ENCODE measurements around the gene ARHGEF10L.

The ARHGEF10L gene

DNA sequence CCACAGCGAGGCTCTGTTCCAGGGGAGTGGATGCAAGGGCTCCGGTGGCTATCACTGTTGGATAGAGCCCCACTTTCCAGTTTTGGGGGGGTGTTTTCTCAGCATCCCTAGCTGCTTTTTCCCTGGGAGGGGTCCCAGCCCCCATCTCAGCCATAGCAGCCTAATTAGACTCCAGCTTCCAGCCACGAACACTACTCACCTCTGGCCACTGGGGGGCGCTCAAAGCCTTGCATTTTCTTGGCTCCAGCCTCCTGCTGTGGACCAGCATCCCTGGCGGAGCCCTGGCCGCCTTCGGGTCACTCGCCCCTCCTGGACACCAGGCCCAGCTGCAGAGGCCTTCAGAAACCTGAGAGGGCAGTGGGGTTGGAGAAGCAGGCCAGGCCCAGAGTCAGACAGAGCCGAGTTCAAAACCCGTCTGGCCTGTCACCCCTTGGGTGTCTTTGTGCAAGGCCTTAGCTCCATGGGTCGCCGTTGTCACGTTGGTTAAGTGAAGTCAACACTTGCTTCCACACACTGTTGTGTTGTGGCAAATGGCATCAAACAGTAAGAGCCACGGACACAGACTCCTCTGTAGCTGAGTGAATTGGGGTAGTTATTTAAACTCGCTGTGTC lies 122.2 kb downstream of the ARHGEF10L start:
- TF ChIP-seq, protein P1, sequence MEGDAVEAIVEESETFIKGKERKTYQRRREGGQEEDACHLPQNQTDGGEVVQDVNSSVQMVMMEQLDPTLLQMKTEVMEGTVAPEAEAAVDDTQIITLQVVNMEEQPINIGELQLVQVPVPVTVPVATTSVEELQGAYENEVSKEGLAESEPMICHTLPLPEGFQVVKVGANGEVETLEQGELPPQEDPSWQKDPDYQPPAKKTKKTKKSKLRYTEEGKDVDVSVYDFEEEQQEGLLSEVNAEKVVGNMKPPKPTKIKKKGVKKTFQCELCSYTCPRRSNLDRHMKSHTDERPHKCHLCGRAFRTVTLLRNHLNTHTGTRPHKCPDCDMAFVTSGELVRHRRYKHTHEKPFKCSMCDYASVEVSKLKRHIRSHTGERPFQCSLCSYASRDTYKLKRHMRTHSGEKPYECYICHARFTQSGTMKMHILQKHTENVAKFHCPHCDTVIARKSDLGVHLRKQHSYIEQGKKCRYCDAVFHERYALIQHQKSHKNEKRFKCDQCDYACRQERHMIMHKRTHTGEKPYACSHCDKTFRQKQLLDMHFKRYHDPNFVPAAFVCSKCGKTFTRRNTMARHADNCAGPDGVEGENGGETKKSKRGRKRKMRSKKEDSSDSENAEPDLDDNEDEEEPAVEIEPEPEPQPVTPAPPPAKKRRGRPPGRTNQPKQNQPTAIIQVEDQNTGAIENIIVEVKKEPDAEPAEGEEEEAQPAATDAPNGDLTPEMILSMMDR (IDR thresholded peaks at IDR 0.05; ENCODE audit: insufficient read depth, low read length, poor library complexity, severe bottlenecking), result peak; percentile 85
- no peak for TF ChIP-seq EZH2phosphoT487 (conservative IDR thresholded peaks at IDR 0.05; ENCODE audit: low read length)
- Histone ChIP-seq H3K9me3 (ENCODE audit: insufficient read depth, low read length) (no peaks in the 10 kb centered on the region), H3K4me2 (ENCODE audit: low read depth, low read length, poor library complexity, severe bottlenecking) (no peak overlapping the region), H3K4me3 (ENCODE audit: insufficient read depth, low read length, poor library complexity, severe bottlenecking) (no peak overlapping the region), H3K9me2 (replicated peaks; ENCODE audit: insufficient read depth, low read length) (no peaks in the 10 kb centered on the region), H3F3A (ENCODE audit: insufficient read depth) (no peaks in the 10 kb centered on the region), H3K36me3 (ENCODE audit: low read length) (no peaks in the 10 kb centered on the region), H3K27me3 (ENCODE audit: low read length) (no peaks in the 10 kb centered on the region), H2AFZ (ENCODE audit: low read depth, low read length, severe bottlenecking) (no peak overlapping the region), H3K79me2 (ENCODE audit: insufficient read depth, low read length) (no peaks in the 10 kb centered on the region), H4K20me1 (ENCODE audit: low read depth, low read length) (no peaks in the 10 kb centered on the region), H3K27ac (ENCODE audit: low read depth, low read length) (no peak overlapping the region), H3K9ac (ENCODE audit: low read length) (no peak overlapping the region)

DNA sequence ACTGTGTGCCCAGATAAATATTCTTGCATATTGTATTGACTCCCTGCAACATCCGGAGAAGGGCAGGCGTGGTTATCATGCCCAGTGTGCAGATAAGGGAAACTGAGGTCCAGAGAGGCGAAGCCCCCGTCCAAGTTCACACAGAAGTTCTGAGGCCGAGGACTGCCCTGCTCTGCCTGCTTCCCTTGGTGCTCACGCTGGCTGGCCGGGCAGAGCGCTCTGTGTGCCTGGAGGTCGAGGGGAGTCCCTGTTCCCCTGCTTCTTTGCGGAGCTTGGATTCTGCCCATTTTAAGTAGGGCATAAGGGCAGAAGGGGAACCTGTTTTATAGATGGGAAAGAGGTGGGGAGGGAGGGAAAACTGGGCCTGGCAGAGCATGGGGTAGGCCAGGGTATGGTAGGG lies 122.8 kb downstream of the ARHGEF10L start:
- Histone ChIP-seq H3K9me3 (ENCODE audit: insufficient read depth, low read length) (no peaks in the 10 kb centered on the region), H3K27me3 (ENCODE audit: low read length) (no peaks in the 10 kb centered on the region), H4K20me1 (ENCODE audit: low read depth, low read length) (no peaks in the 10 kb centered on the region), H3K27ac (ENCODE audit: low read depth, low read length) (no peak overlapping the region), H3K36me3 (ENCODE audit: low read length) (no peaks in the 10 kb centered on the region), H3F3A (ENCODE audit: insufficient read depth) (no peaks in the 10 kb centered on the region), H3K79me2 (ENCODE audit: insufficient read depth, low read length) (no peaks in the 10 kb centered on the region), H2AFZ (ENCODE audit: low read depth, low read length, severe bottlenecking) (no peak overlapping the region), H3K4me3 (ENCODE audit: insufficient read depth, low read length, poor library complexity, severe bottlenecking) (no peak overlapping the region), H3K9ac (ENCODE audit: low read length) (no peak overlapping the region), H3K9me2 (replicated peaks; ENCODE audit: insufficient read depth, low read length) (no peaks in the 10 kb centered on the region), H3K4me2 (ENCODE audit: low read depth, low read length, poor library complexity, severe bottlenecking) (no peak overlapping the region)
- no peak for TF ChIP-seq EZH2phosphoT487 (conservative IDR thresholded peaks at IDR 0.05; ENCODE audit: low read length)
- TF ChIP-seq, protein P1 (IDR thresholded peaks at IDR 0.05; ENCODE audit: insufficient read depth, low read length, poor library complexity, severe bottlenecking), result no peak

DNA sequence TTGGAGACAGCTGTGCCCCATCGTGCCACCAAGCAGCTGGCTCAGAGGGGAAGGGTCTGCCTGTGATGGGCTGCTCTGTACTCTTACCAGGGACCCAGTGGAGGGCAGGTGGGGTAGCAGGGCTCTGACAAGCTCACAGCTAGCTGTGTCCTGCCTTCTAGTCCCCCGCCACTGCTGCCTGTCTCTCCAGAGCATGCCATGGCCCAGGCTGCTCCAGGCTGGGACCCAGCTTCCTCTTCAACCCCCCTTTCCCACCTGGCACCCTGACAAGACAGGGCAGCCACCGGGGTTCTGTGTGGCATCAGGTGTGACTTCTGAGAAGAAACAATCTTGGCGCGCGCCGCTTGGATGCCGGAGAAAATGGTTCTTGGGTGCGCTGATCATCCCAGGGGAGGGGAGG lies 123.3 kb downstream of the ARHGEF10L start:
- Histone ChIP-seq H3K9me3 (ENCODE audit: insufficient read depth, low read length) (no peaks in the 10 kb centered on the region), H3K4me3 (ENCODE audit: insufficient read depth, low read length, poor library complexity, severe bottlenecking) (no peak overlapping the region), H3K79me2 (ENCODE audit: insufficient read depth, low read length) (no peaks in the 10 kb centered on the region), H3K9ac (ENCODE audit: low read length) (no peak overlapping the region), H3K27me3 (ENCODE audit: low read length) (no peaks in the 10 kb centered on the region), H3K4me2 (ENCODE audit: low read depth, low read length, poor library complexity, severe bottlenecking) (no peak overlapping the region), H4K20me1 (ENCODE audit: low read depth, low read length) (no peaks in the 10 kb centered on the region), H3K9me2 (replicated peaks; ENCODE audit: insufficient read depth, low read length) (no peaks in the 10 kb centered on the region), H3K27ac (ENCODE audit: low read depth, low read length) (no peak overlapping the region), H3F3A (ENCODE audit: insufficient read depth) (no peaks in the 10 kb centered on the region), H3K36me3 (ENCODE audit: low read length) (no peaks in the 10 kb centered on the region), H2AFZ (ENCODE audit: low read depth, low read length, severe bottlenecking) (no peak overlapping the region)
- TF ChIP-seq EZH2phosphoT487 (conservative IDR thresholded peaks at IDR 0.05; ENCODE audit: low read length), result no peak
- TF ChIP-seq, protein P1 (IDR thresholded peaks at IDR 0.05; ENCODE audit: insufficient read depth, low read length, poor library complexity, severe bottlenecking), result no peak
